ENCODE results near the gene MCAM.

MCAM gene

DNA sequence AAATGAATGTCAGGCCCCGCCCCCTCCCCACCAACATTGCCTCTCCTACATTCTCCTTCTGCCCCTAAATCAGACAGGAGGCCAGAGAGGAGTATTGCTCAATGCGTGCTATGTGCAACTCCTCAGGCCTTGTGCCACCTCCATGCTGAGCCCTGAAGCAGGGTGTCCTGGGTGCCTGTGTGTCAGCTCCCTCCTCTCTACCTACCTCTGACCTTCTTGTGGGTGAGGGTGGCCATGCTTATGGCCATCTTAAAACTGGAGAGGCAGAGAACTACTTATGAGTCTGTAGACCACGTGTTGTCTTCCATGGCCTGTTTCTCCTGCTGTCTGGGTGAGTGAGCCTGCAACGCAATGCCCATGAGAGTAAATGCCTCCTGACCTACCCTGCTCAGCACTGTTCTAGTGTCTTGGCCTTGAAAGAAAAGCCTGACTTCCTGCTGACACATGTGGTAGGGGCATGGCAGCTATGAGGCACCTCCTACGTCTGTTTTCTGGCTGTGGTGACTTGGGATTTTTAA is 10.5 kb downstream of the MCAM start:
- peak; percentile 42 for DNase-seq

GRCh38 chr11:119305556-119306372 is 11.2 kb downstream of the MCAM start:
- no peak for DNase-seq

- no peak for DNase-seq
Measured at GRCh38 chr11:119303227-119303718, 13.7 kb downstream of the MCAM start.

GRCh38 chr11:119300198-119300964 is 16.5 kb downstream of the MCAM start:
- DNase-seq: no peak

GRCh38 chr11:119299416-119299815 is 17.5 kb downstream of the MCAM start:
- no peak for DNase-seq

- DNase-seq: no peak
Measured at GRCh38 chr11:119298726-119299125, 18.2 kb downstream of the MCAM start.

DNA sequence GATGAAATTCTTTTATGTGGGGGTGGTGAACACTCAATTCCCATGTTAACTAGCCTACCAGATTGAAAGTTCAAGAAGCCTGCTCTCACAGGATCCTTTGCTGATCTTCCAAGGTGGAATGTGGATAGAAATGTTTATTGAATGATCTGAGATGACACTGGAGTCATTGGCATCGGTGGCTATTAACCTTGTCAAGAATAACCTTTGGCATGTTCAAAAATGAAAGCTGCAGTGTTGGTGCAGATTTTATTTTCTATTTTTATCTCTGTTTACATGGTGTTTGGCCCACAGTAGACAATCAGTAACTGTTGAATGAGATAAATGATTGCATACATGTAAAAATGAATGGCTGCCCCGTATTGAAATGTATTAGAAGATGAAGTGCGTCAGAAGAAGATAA is 19.0 kb downstream of the MCAM start:
- DNase-seq: no peak

GRCh38 chr11:119295178-119295577 is 21.8 kb downstream of the MCAM start:
- DNase-seq: no peak

- no peak for DNase-seq
Measured at GRCh38 chr11:119293461-119293860, 23.5 kb downstream of the MCAM start.

DNA sequence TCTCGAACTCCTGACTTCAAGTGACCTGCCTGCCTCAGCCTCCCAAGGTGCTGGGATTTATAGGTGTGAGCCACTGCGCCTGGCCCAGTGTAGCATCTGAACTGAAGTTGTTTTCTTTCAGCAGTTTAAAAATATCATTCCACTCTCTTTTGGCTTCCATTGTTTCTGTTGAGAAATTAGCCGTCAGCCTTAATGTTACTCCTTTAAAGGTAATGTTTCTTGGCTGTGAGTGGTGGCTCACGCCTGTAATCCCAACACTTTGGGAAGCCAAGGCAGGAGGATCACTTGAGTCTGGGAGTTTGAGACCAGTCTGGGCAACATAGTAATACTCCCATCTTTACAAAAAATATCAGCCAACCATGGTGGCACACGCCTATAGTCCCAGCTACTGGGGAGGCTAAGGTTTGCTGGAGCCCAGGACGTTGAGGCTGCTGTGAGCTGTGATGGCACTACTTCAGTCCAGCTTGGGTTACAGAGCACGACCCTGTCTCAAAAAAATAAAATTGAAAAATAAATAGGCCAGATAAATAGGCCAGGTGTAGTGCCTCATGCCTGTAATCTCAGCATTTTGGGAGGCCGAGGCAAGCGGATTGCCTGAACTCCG is 25.9 kb downstream of the MCAM start:
- no peak for DNase-seq

DNA sequence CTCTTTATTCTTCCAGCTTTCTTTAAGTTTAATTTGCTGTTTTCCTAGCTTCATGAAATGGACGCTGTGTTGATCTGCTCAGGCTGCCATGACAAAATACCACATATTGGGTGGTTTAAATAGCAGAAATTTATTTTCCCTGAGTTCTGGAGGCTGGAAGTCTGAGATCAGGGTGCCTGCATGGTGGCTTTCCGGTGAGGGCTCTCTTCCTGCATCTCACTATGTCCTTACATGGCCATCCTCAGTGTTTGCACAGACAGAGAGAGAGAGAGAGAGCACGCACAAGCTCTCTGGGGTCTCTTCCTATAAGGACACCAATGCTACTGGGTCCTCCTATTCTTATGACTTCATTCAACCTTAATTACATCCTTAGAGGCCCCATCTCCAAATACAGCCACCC is 28.7 kb downstream of the MCAM start:
- no peak for DNase-seq

DNA sequence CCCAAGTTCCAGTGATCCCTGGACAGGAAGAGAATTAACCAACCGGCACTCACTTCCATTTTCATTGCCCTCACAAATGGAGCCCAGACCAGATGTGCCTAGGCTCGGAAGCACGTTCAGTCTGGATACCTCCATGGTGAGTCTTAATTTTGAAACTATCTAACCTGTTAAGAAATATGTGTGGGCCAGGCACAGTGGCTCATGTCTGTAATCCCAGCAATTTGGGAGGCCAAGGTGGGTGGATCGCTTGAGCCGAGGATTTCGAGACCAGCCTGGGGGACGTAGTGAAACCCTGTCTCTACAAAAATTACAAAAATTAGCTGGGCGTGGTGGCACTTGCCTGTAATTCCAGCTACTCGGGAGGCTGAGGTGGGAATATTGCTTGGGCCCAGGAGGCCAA is 31.5 kb downstream of the MCAM start:
- DNase-seq: no peak

- DNase-seq: no peak
Measured at GRCh38 chr11:119284344-119285157, 32.4 kb downstream of the MCAM start.

DNA sequence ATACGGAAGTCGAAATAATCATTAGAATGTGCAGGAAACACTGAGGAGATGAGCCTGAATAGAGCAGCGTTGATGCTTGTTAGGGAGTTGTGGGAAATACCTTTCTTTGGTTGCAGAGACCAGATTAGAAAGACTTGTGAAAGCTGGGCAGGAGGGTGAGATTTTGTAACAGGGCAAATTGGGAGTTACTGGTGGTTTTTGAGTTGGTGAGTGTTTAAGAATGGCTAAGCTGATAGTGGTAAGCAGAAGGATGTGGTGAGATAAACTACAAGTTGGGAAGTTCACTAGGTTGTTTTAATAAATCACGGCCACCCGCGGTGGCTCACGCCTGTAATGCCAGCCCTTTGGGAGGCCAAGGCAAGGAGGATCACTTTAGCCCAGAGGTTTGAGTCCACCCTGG is 34.4 kb downstream of the MCAM start:
- DNase-seq: no peak

- no peak for DNase-seq
Measured at GRCh38 chr11:119277660-119278059, 39.3 kb downstream of the MCAM start.

DNA sequence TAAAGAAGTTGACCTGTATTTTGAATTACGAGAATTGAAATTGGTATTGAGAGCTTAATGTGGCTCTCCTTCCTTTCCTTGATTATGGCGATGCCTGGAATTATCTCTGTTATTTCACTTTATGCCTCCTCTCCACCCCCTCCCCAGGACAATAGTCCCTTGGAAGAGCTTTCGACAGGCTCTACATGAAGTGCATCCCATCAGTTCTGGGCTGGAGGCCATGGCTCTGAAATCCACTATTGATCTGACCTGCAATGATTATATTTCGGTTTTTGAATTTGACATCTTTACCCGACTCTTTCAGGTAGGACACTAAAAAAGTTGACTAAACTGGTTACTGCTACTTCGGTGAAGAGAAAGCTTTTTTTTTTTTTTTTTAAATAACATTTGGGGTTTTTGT is 43.2 kb downstream of the MCAM start:
- no peak for DNase-seq

DNA sequence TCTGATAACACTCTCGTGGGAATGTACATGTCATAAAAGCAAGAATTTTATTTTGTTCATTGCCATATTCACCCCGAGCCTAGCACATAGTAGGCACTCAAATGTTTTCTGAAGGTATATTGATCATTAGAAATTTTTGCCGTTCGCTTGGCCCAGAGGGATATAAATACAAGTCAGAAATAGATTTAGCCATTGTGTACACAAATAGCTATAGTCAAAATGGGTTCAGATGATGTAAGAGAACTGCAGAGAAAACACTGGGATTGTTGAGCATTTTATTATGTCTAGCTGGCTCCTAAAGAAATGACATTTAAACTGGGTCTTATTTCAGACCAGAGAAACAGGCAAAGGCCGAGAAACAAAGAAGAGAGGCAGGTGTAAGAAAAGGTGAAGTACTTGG is 49.3 kb downstream of the MCAM start:
- DNase-seq: no peak

- DNase-seq: no peak
Measured at GRCh38 chr11:119266517-119267255, 50.2 kb downstream of the MCAM start.

GRCh38 chr11:119266063-119266462 is 50.9 kb downstream of the MCAM start:
- DNase-seq: no peak

DNA sequence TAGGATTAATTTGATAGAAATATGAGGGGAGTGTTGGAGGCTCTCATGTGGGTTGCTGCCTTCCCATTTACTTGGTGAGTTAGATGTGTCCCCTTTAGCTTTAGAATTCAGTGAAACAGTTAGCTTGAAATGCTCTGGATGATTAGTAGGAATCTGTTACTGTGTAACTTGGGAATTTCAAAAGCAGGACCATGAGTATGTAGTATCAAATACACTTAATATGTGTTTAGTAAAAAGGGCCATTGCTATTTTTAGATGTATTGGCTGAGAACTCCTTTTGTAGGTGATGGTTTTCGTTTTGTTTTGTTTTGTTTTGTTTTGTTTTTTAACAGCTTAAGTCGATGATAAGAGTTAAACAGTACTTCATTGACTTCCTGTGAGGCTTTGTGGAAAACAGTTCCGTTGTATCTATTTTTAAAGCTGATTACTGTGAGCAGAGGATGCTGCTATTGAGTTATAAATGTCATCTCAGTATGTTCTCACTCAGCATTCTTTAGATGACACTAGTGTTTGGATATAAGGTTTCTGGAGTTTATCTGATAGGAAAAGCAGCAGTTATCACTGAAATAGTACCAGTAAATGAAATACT is 53.5 kb downstream of the MCAM start:
- DNase-seq: no peak

- no peak for DNase-seq
Measured at GRCh38 chr11:119262668-119263351, 54.1 kb downstream of the MCAM start.

All from stimulated activated CD4-positive, alpha-beta T cell treated with anti-CD3 and anti-CD28 coated beads, Interleukin-15, amount 100 ng/mL, for 24 hours (primary cell).